Activated CD4-positive, alpha-beta T cell treated with anti-CD3 and anti-CD28 coated beads, Interleukin-2, amount 10 ng/mL, durations not matched to agents 24 days and 14 days (primary cell): ENCODE data around the gene EML4. TPM values are rescaled to one million over a fixed set of nuclear protein-coding genes. Genes with fewer than 3 reads are reported as not detected.

Experiments used
- DNase-seq: peaks from one replicate; pipeline ENCODE4 v3.0.0; 2022
- H3K27ac Mint-ChIP-seq: one replicate; pipeline ENCODE4 v1.8.0; 2022; ENCODE audit warnings: mild to moderate bottlenecking, mixed read lengths
- H3K27me3 Mint-ChIP-seq: one replicate; pipeline ENCODE4 v1.8.0; 2022; ENCODE audit warnings: mixed read lengths
- H3K36me3 Mint-ChIP-seq: one replicate; pipeline ENCODE4 v1.8.0; 2022; ENCODE audit warnings: low read depth, mild to moderate bottlenecking, mixed read lengths
- H3K4me1 Mint-ChIP-seq: one replicate; pipeline ENCODE4 v1.8.0; 2021; ENCODE audit warnings: mixed read lengths
- H3K4me3 Mint-ChIP-seq: one replicate; pipeline ENCODE4 v1.8.0; 2022; ENCODE audit warnings: mild to moderate bottlenecking, moderate library complexity, mixed read lengths
- H3K9me3 Mint-ChIP-seq: one replicate; pipeline ENCODE4 v1.8.0; 2021; ENCODE audit warnings: mixed read lengths
- intact Hi-C: fragments of 100-400 bp; cut with micrococcal nuclease; formaldehyde crosslinking; loops from one replicate; pipeline ENCODE4 v1.15.1; 2023
- total RNA-seq: library from RNA; stranded (reverse); gene quantifications from 2 replicates; pipeline ENCODE4 v1.2.3, GENCODE V29; 2022

The EML4 gene
- total RNA-seq, 1 donor from 2014 or later, result 51.3 TPM

DNA sequence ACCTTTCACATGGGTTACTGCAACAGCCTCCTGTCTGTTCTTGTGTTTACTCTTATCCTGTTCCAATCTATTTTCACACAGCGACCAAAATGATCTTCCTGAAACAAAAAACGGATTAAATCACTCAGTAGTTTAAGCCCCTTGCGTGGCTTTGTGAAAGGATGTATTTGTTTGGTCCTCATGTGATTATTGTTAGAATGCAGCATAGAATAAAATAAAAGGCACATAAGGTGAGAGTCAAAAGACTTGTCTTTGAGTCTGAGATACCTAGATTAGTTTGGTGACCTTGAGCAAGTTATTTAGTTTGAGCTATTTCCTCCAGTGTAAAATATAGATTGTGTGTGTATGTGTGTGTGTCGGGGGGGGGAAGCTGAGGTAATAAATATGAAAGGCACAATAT, 72.4 kb downstream of the EML4 start:
- H3K27me3 Mint-ChIP-seq, result no peaks in the 10 kb centered on the region
- no peaks in the 10 kb centered on the region for H3K9me3 Mint-ChIP-seq
- H3K27ac Mint-ChIP-seq, result no peak overlapping the region
- DNase-seq, result no peak
- intact Hi-C loops, result no loop called here
- H3K4me1 Mint-ChIP-seq, result peaks cover 22% of the 10 kb centered on the region
- H3K36me3 Mint-ChIP-seq, result peaks cover 12% of the 10 kb centered on the region
- H3K4me3 Mint-ChIP-seq, result no peak overlapping the region

DNA sequence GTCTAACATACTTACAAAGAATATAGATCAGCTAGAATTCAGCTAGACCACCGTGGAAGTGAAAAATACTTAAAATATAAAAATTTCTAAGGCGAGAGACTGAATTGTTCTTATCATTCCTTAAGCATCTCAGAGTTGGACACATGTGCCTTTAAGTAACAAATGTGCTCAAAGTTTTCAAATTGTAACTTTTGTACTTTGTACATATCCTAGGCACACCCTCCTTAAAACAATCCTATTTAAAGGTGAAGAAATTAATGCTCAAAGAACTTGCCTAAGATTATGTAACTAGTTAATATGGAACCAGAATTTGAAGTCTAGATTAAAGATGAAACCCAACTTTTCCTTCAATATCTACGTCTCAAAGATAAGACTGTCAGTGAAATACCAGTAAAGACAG, 74.1 kb downstream of the EML4 start:
- intact Hi-C loops, result no loop called here
- no peak overlapping the region for H3K27ac Mint-ChIP-seq
- DNase-seq, result no peak
- no peaks in the 10 kb centered on the region for H3K9me3 Mint-ChIP-seq
- H3K4me1 Mint-ChIP-seq, result peaks cover 19% of the 10 kb centered on the region
- H3K36me3 Mint-ChIP-seq, result peaks cover 18% of the 10 kb centered on the region
- no peaks in the 10 kb centered on the region for H3K27me3 Mint-ChIP-seq
- no peak overlapping the region for H3K4me3 Mint-ChIP-seq

DNA sequence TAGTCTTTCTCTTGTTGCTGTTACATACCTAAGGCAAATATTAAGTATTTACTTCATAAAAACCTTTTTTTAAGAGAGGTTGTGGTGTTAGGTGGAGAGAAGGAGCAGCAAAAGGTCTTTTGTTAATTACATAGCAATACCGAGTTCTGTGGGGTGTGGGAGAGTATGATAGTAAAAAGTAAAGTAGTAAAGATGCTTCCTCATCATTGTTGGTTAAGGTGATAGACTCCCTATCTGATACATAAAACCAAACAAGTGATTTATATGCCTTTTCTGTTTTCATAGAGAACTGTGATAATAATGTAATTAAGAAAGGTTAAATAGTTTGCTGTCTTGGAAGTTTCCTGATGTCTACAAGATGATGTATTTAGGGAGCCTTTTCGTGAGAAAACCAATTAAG, 75.4 kb downstream of the EML4 start:
- peaks cover 15% of the 10 kb centered on the region for H3K4me1 Mint-ChIP-seq
- H3K27me3 Mint-ChIP-seq, result no peaks in the 10 kb centered on the region
- H3K36me3 Mint-ChIP-seq, result peaks cover 18% of the 10 kb centered on the region
- H3K4me3 Mint-ChIP-seq, result no peak overlapping the region
- intact Hi-C loops, result no loop called here
- no peak overlapping the region for H3K27ac Mint-ChIP-seq
- no peak for DNase-seq
- no peaks in the 10 kb centered on the region for H3K9me3 Mint-ChIP-seq

DNA sequence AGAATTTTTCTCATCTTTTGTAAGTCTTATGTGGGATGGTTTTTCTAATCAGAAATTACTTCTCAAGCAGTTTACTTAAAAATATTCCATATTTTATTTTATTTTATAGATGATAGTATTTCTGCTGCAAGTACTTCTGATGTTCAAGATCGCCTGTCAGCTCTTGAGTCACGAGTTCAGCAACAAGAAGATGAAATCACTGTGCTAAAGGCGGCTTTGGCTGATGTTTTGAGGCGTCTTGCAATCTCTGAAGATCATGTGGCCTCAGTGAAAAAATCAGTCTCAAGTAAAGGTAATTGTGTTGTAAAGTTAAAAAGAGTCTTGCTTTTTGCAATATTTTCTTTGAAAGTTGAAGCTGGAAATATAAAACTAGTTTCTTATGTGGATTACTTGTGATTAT, 76.2 kb downstream of the EML4 start:
- Mint-ChIP-seq H3K4me1 (peaks cover 11% of the 10 kb centered on the region), H3K9me3 (no peaks in the 10 kb centered on the region), H3K27ac (no peak overlapping the region), H3K4me3 (no peak overlapping the region), H3K27me3 (no peaks in the 10 kb centered on the region), H3K36me3 (peaks cover 18% of the 10 kb centered on the region)
- intact Hi-C loops, result no loop called here
- no peak for DNase-seq

DNA sequence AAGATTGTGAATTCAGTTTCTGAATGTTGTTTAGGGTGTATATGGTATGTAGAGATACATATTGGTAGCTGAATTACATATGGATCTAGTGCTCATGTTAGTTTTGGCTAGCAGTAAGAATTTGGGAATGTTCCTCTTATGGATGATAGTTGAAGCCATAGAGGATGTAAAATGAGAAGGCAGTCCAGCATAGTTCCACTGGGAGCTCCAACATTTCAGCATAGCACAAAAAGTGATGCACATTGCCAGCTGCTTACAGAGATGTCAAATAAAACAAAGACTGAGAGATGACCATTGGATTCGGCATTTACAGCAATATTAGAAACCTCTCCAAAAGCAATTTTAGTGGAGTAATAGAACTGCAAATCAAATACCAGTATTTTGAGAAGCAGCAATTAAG, 77.4 kb downstream of the EML4 start:
- H3K4me3 Mint-ChIP-seq, result no peak overlapping the region
- DNase-seq, result no peak
- intact Hi-C loops, result no loop called here
- H3K27ac Mint-ChIP-seq, result no peak overlapping the region
- peaks cover 10% of the 10 kb centered on the region for H3K4me1 Mint-ChIP-seq
- H3K9me3 Mint-ChIP-seq, result no peaks in the 10 kb centered on the region
- no peaks in the 10 kb centered on the region for H3K27me3 Mint-ChIP-seq
- peaks cover 23% of the 10 kb centered on the region for H3K36me3 Mint-ChIP-seq

DNA sequence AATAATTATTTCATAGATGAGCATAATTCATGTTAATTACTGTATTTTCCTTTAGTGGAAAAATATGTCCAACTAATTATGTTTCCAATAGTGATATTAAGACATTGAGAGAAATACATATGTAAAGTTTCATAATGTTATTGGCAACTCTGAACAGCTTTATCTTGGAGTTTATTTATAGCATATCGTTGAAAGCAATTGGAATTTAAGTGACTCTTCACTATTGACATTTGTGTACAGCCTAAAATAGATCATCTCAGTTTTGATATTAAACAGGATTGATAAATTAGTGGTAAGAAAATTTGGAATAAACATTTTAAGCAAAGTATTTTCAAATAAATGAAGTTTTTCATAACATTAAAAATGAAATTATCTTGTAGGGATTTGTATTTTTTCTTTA, 79.7 kb downstream of the EML4 start:
- H3K27ac Mint-ChIP-seq, result no peak overlapping the region
- H3K27me3 Mint-ChIP-seq, result no peaks in the 10 kb centered on the region
- no peaks in the 10 kb centered on the region for H3K9me3 Mint-ChIP-seq
- intact Hi-C loops, result no loop called here
- H3K4me1 Mint-ChIP-seq, result peaks cover 20% of the 10 kb centered on the region
- no peak for DNase-seq
- H3K36me3 Mint-ChIP-seq, result peaks cover 41% of the 10 kb centered on the region
- no peak overlapping the region for H3K4me3 Mint-ChIP-seq

DNA sequence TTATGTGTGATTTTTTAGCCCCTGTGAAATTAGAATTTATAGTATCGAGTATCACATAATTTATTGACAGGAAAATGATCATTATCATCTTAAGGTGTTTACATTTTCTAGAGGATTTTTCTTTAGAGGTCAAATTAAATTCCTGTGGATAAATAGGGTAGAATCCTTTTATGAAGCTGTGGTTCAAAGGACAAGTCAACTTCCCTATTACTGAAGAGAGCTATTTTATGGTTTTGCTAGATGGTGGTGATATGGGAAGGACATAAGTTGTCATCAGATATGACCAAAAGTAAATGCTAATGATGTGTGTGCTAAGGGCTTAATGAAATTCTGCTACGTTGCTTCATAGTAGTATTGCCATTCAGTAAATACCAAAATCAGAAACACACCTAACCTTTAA, 80.1 kb downstream of the EML4 start:
- H3K4me1 Mint-ChIP-seq, result peaks cover 22% of the 10 kb centered on the region
- H3K4me3 Mint-ChIP-seq, result no peak overlapping the region
- DNase-seq, result no peak
- no peak overlapping the region for H3K27ac Mint-ChIP-seq
- intact Hi-C loops, result no loop called here
- peaks cover 46% of the 10 kb centered on the region for H3K36me3 Mint-ChIP-seq
- no peaks in the 10 kb centered on the region for H3K27me3 Mint-ChIP-seq
- H3K9me3 Mint-ChIP-seq, result no peaks in the 10 kb centered on the region

DNA sequence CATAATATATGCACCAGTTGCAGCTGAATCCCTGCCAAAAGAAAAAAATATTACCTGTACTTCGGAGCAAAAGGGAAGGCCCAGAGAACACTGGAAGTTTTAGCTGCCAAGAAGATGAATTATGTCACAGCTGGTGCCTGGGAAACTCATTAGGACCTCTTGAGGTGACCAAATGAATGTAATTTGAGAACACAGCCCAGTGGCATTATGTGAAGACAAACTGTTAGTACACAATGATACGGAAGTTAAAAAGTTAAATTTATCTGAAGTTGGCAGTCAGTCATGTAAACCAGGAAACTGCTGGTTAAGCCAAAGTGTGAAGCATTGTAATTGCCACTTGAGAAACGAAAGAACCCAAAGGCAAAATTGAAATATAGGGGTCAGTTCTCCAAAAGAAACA, 80.7 kb downstream of the EML4 start:
- DNase-seq, result no peak
- no peaks in the 10 kb centered on the region for H3K9me3 Mint-ChIP-seq
- H3K4me3 Mint-ChIP-seq, result no peak overlapping the region

DNA sequence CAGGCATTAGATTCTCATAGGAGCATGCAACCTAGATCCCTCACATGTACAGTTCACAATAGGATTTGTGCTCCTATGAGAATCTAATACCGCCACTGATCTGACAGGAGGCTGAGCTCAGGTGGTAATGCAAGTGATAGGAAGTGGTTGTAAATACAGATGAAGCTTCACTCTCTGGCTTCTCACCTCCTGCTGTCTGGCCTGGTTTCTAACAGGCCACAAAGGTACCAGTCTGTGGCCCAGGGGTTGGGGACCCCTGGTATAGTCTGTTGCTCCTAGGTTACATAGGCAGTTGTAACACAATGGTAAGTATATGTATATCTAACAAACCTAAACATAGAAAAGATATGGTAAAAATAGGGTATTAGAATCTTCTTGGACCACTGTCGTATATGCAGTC, 81.8 kb downstream of the EML4 start:
- intact Hi-C loops, result no loop called here
- Mint-ChIP-seq H3K4me3 (no peak overlapping the region), H3K27me3 (no peaks in the 10 kb centered on the region), H3K9me3 (no peaks in the 10 kb centered on the region), H3K36me3 (peaks cover 43% of the 10 kb centered on the region), H3K4me1 (peaks cover 23% of the 10 kb centered on the region), H3K27ac (no peak overlapping the region)
- DNase-seq, result no peak

More for the DNA sequence above, 80.7 kb downstream of the EML4 start:
- no peaks in the 10 kb centered on the region for H3K27me3 Mint-ChIP-seq
- H3K4me1 Mint-ChIP-seq, result peaks cover 20% of the 10 kb centered on the region
- intact Hi-C loops, result no loop called here
- peaks cover 46% of the 10 kb centered on the region for H3K36me3 Mint-ChIP-seq
- H3K27ac Mint-ChIP-seq, result no peak overlapping the region

DNA sequence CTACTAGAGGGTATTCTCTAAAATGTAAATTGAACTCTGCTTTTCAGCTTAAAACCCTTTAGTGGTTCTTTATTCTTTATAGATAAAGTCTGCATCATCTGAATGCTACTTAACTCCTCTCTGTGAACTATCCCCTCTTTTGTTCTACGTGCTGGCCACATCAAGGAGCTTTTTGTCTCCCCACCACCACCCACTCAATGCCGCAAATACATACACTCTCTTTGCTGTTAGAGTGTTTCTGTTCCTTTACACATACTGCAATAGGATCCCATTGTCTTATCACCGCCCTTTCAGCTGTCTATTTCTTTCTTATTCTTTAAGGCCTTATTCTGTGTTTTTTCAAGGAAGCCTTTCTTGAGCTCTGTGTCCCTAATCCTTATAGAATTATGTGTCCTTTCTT, 83.3 kb downstream of the EML4 start:
- Mint-ChIP-seq H3K4me1 (peaks cover 31% of the 10 kb centered on the region), H3K27me3 (no peaks in the 10 kb centered on the region), H3K9me3 (no peaks in the 10 kb centered on the region), H3K36me3 (peaks cover 40% of the 10 kb centered on the region), H3K27ac (no peak overlapping the region), H3K4me3 (no peak overlapping the region)
- intact Hi-C loops, result no loop called here
- DNase-seq, result no peak

DNA sequence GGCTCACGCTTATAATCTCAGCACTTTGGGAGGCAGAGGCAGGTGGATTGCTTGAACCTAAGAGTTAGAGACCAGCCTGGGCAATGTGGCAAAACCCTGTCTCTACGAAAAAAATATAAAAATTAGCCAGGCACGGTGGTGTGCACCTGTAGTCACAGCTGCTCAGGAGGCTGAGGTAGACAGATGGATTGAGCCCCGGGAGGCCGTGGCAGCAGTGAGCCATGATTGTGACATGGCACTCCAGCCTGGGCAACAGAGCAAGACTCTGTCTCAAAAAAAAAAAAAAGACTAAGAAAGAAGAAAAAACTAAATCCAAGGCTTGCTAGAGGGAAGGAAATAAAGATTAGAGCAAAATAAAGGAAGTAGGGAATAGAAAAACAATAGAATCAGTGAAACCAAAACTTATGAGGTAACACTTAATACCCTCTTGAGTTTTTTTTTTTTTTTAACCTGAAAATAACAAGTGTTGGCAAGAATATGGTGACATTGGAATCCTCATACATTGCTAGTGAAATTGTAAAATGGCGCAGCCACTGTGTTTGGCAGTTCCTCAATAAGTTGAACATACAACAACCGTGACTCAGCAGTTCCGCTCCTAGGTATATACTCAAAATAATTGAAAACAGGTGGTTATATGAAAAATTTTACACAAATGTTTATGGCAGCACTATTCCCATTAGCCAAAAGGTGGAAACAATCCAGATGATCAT, 85.2 kb downstream of the EML4 start:
- intact Hi-C loops, result no loop called here
- DNase-seq, result no peak
- no peaks in the 10 kb centered on the region for H3K27me3 Mint-ChIP-seq
- no peak overlapping the region for H3K27ac Mint-ChIP-seq
- H3K4me3 Mint-ChIP-seq, result no peak overlapping the region
- H3K4me1 Mint-ChIP-seq, result peaks cover 33% of the 10 kb centered on the region
- no peaks in the 10 kb centered on the region for H3K9me3 Mint-ChIP-seq
- peaks cover 45% of the 10 kb centered on the region for H3K36me3 Mint-ChIP-seq

DNA sequence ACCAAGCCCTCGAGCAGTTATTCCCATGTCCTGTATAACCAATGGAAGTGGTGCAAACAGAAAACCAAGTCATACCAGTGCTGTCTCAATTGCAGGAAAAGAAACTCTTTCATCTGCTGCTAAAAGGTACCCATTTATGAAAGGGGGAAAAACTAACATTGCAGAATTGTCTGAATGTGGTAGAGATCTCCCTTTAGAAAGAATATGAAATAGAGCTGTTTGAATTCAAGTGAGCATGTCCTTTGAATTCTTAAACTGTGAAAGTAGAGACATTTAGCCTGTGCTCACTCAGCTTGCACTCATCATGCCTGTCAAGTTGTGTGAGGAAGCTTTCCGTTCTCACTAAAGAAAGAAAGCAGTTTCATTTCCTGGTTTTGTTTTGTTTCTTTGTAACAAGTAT, 87.4 kb downstream of the EML4 start:
- peak; percentile 62 for DNase-seq
- Mint-ChIP-seq H3K9me3 (no peaks in the 10 kb centered on the region), H3K36me3 (peaks cover 45% of the 10 kb centered on the region), H3K27ac (peak overlapping the region; percentile 70), H3K4me3 (peak overlapping the region; percentile 64), H3K27me3 (no peaks in the 10 kb centered on the region), H3K4me1 (peaks cover 33% of the 10 kb centered on the region)
- intact Hi-C loops, result loop anchor here (5.0 kb wide), 1 partner anchor 41 kb away; no protein-coding TSS in a partner anchor

DNA sequence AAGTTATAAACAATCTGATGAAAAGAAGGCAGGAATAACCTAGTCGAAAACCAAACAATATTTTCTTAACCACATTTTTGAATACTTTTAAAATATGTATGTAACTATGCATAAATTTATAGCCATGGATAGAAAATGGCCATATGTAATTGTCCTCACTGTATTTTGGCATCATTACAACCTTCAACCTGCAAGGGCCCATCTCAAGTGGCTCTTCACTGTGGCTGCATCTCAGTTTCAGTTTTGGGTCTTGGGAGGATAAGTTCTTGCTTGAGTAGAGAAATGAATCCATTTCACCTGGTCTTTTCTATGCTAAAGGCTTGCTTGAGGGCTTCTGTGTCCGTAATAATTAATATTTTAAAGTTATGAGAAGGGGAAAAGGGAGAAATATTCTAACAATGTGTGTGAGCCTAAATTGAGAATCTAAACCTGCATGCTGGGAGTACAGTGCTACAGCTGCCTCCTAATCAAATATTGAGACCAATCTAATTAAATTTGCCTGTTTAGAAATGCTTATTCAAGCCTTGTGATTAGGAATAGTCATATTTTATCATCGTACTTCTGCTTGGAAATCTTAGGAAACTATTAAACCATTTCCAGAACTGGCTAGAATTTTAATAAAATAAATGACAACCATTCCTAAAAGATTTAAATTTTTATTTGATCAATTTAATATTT, 92.5 kb downstream of the EML4 start:
- DNase-seq, result no peak

DNA sequence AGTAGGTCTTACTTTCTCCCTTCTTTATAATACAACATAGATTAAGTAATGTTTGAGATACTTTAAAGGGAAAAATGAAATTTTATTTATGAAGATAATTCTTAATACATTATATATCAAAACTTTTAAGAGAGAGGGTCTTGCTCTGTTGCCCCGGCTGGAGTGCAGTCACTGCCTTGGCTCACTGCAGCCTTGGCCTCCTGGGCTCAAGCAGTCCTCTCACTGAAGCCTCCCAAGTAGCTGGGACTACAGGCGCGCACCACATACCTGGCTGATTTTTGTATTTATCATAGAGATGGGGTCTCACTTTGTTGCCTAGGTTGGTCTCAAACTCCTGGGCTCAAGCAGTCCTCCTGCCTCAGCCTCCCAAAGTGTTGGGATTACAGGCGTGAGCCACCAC, 97.1 kb downstream of the EML4 start:
- H3K36me3 Mint-ChIP-seq, result peaks cover 25% of the 10 kb centered on the region
- H3K4me1 Mint-ChIP-seq, result peaks cover 10% of the 10 kb centered on the region
- no peaks in the 10 kb centered on the region for H3K9me3 Mint-ChIP-seq
- intact Hi-C loops, result no loop called here
- DNase-seq, result no peak
- H3K27me3 Mint-ChIP-seq, result no peaks in the 10 kb centered on the region
- no peak overlapping the region for H3K4me3 Mint-ChIP-seq
- H3K27ac Mint-ChIP-seq, result no peak overlapping the region

More for the DNA sequence above, 92.5 kb downstream of the EML4 start:
- Mint-ChIP-seq H3K4me1 (peaks cover 7% of the 10 kb centered on the region), H3K36me3 (peaks cover 30% of the 10 kb centered on the region), H3K9me3 (no peaks in the 10 kb centered on the region), H3K27ac (no peak overlapping the region), H3K27me3 (no peaks in the 10 kb centered on the region), H3K4me3 (no peak overlapping the region)
- intact Hi-C loops, result no loop called here
